DND-41 (cell line): ENCODE results near the gene NFKBIE.

Source experiments
- ATAC-seq: fragments of 200-7000 bp; cut with Tn5 transposase; 3 replicates; pipeline ENCODE4 v1.9.1; 2021; ENCODE audit warnings: low read depth; ENCODE audit not compliant: insufficient read depth
- DNase-seq: peaks from one replicate; pipeline ENCODE4 v3.0.0-alpha.2; 2020
- H2AFZ ChIP-seq: 2 replicates; pipeline ENCODE4 v1.6.0; 2012; ENCODE audit warnings: low read depth, low read length
- H3K27ac ChIP-seq: 2 replicates; pipeline ENCODE4 v1.5.1; 2012; ENCODE audit warnings: low read length, inconsistent platforms
- H3K27me3 ChIP-seq: fragments of 200-600 bp; sonication (generic); 2 replicates; pipeline ENCODE4 v1.6.0; 2012; ENCODE audit warnings: low read length, mild to moderate bottlenecking, inconsistent platforms; ENCODE audit not compliant: insufficient read depth, poor library complexity
- H3K36me3 ChIP-seq: 2 replicates; pipeline ENCODE4 v1.5.1; 2012; ENCODE audit warnings: low read length, inconsistent platforms; ENCODE audit not compliant: insufficient read depth
- H3K4me1 ChIP-seq: 2 replicates; pipeline ENCODE4 v1.5.1; 2012; ENCODE audit warnings: mild to moderate bottlenecking, low read length; ENCODE audit not compliant: insufficient read depth
- H3K4me2 ChIP-seq: 2 replicates; pipeline ENCODE4 v1.6.0; 2012; ENCODE audit warnings: mild to moderate bottlenecking, moderate library complexity, low read length, inconsistent platforms; ENCODE audit not compliant: insufficient read depth
- H3K4me3 ChIP-seq, 2 experiments: fragments of 200-600 bp in 1 of 2; shearing (Covaris generic) in 1 of 2; 2 replicates each; pipeline ENCODE4 v1.5.1; 2012 to 2016; ENCODE audit warnings: inconsistent platforms in 2 of 2, low read length in 2 of 2, mild to moderate bottlenecking in 2 of 2, low read depth in 1 of 2, moderate library complexity in 1 of 2
- H3K79me2 ChIP-seq: 2 replicates; pipeline ENCODE4 v1.6.0; 2012; ENCODE audit warnings: low read length, inconsistent platforms; ENCODE audit not compliant: insufficient read depth
- H3K9ac ChIP-seq: 2 replicates; pipeline ENCODE4 v1.6.0; 2012; ENCODE audit warnings: low read depth, mild to moderate bottlenecking, inconsistent platforms, low read length, moderate library complexity
- H3K9me3 ChIP-seq: 2 replicates; pipeline ENCODE4 v1.5.1; 2012; ENCODE audit warnings: low read length, moderate library complexity, mild to moderate bottlenecking, inconsistent platforms; ENCODE audit not compliant: insufficient read depth, severe bottlenecking
- H4K20me1 ChIP-seq: 2 replicates; pipeline ENCODE4 v1.6.0; 2012; ENCODE audit warnings: low read length; ENCODE audit not compliant: insufficient read depth
- EZH2 ChIP-seq: IDR thresholded peaks from 3 replicates; pipeline ENCODE4 v1.6.1; 2012; ENCODE audit warnings: borderline replicate concordance, low read depth, mild to moderate bottlenecking, moderate library complexity, low read length, inconsistent platforms; ENCODE audit not compliant: severe bottlenecking
- TF ChIP-seq, protein P1 (sequence below): IDR thresholded peaks from 2 replicates; pipeline ENCODE4 v1.5.1; 2012; ENCODE audit warnings: borderline replicate concordance, low read length, moderate library complexity, mild to moderate bottlenecking; ENCODE audit not compliant: poor library complexity, severe bottlenecking; ENCODE audit errors: extremely low read depth

Gene NFKBIE

DNA sequence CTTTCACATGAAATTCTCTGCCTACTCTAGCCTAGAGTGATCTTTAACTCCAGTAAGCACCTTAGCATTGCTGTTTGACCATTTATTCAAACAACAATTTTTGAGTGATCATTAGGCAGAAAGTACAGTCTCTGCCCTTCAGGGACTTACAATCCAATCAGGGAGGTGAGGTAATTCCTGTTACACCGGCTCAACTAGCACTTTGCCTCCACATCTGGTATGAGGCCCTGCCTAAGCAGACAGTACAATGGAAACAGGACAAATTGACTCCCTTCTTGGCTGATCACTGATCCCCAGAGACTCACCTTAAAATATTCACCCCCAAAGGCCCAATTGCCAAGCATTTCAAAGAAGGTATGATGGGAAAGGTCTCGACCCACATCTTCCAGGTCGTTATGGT lies 46.4 kb upstream of the NFKBIE start:
- H3K36me3 ChIP-seq: peaks cover 49% of the 10 kb centered on the region
- no peaks in the 10 kb centered on the region for H3K27me3 ChIP-seq
- no peaks in the 10 kb centered on the region for H3K9me3 ChIP-seq
- peaks cover 27% of the 10 kb centered on the region for H3K4me1 ChIP-seq
- peak overlapping the region in 1 of 2 experiments; percentile 80; a peak in 3 of 4 replicates for H3K4me3 ChIP-seq
- DNase-seq: no peak
- peak overlapping the region; percentile 83 for H3K9ac ChIP-seq
- H3K79me2 ChIP-seq: peaks cover 20% of the 10 kb centered on the region
- ATAC-seq: no peak
- peak overlapping the region; percentile 87 for H3K4me2 ChIP-seq
- no peak overlapping the region for H3K27ac ChIP-seq
- no peak overlapping the region for H2AFZ ChIP-seq
- no peaks in the 10 kb centered on the region for H4K20me1 ChIP-seq
- TF ChIP-seq EZH2: no peak
- TF ChIP-seq, protein P1, sequence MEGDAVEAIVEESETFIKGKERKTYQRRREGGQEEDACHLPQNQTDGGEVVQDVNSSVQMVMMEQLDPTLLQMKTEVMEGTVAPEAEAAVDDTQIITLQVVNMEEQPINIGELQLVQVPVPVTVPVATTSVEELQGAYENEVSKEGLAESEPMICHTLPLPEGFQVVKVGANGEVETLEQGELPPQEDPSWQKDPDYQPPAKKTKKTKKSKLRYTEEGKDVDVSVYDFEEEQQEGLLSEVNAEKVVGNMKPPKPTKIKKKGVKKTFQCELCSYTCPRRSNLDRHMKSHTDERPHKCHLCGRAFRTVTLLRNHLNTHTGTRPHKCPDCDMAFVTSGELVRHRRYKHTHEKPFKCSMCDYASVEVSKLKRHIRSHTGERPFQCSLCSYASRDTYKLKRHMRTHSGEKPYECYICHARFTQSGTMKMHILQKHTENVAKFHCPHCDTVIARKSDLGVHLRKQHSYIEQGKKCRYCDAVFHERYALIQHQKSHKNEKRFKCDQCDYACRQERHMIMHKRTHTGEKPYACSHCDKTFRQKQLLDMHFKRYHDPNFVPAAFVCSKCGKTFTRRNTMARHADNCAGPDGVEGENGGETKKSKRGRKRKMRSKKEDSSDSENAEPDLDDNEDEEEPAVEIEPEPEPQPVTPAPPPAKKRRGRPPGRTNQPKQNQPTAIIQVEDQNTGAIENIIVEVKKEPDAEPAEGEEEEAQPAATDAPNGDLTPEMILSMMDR: no peak

DNA sequence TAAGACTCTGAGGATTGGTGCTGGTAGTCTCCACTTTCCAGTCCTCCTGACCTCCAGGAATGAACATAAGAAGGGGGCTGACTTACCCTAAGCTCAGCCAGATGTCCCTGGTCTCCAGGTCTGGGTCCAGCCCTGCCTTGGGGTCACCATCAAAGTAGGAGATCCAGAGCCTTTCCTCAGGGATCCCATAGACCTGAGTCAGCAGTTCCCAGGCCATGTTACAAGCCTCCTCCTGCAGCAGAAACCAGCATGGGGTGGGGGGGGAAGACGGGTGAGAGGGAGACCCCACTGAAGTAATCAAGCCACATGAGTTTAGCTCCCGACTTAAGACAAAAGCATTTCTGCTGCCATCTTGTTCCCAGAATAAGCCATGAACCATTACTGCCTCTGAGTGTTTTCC lies 46.0 kb upstream of the NFKBIE start:
- TF ChIP-seq, protein P1: no peak
- Histone ChIP-seq H3K79me2 (peaks cover 20% of the 10 kb centered on the region), H3K4me2 (peak overlapping the region; percentile 87), H4K20me1 (no peaks in the 10 kb centered on the region), H3K9ac (no peak overlapping the region), H2AFZ (no peak overlapping the region), H3K4me1 (peaks cover 27% of the 10 kb centered on the region), H3K27me3 (no peaks in the 10 kb centered on the region), H3K9me3 (no peaks in the 10 kb centered on the region), H3K4me3 (no peak overlapping the region), H3K27ac (no peak overlapping the region), H3K36me3 (peaks cover 54% of the 10 kb centered on the region)
- DNase-seq (no peak), ATAC-seq (no peak)

DNA sequence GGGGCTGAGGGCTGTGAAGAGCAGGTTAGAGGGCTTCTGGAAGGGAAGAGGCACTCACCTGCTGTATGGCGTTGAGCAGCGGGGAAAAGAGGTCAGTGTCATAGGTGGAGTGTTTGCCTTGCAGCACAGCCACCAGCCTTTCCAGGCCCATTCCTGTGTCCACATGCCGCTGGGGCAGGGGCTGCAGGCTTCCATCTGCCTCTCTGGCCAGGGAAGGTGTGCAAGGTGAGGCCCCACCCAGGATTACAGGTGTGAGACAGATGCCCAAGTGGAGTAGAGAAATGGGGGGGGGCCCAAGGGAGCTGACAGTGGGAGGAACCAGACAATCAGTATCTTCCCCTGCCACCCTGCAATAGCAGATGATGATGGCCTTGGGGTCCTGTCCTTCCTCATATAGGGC lies 44.9 kb upstream of the NFKBIE start:
- Histone ChIP-seq H3K27ac (no peak overlapping the region), H3K4me1 (peaks cover 27% of the 10 kb centered on the region), H3K9ac (no peak overlapping the region), H3K9me3 (no peaks in the 10 kb centered on the region), H2AFZ (no peak overlapping the region), H3K36me3 (peaks cover 64% of the 10 kb centered on the region), H3K79me2 (peaks cover 20% of the 10 kb centered on the region), H3K27me3 (no peaks in the 10 kb centered on the region), H3K4me2 (no peak overlapping the region), H3K4me3 (no peak overlapping the region), H4K20me1 (no peaks in the 10 kb centered on the region)
- ATAC-seq (no peak), DNase-seq (no peak)
- no peak for TF ChIP-seq EZH2
- TF ChIP-seq, protein P1: no peak

DNA sequence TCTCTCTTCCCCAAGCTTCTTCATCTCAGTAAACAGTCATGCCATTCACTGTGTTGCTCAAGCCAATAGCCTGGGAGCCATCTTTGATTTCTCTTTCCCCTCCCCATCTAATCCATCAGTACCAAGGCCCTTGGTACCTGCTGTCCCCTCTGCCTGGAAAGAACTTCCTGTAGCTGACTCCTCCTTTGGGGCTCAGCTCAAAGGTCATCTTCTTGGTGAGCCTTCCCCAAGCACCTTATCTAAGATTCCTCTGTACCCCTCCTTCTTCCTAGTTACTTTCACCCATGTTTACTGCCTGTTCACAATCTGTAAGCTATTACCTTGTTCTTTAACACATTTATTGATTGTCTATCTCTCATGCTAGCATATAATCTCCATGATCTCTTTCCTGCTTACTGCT lies 44.3 kb upstream of the NFKBIE start:
- no peak overlapping the region for H3K27ac ChIP-seq
- peaks cover 27% of the 10 kb centered on the region for H3K4me1 ChIP-seq
- TF ChIP-seq, protein P1: no peak
- no peak for TF ChIP-seq EZH2
- DNase-seq (no peak), ATAC-seq (no peak)
- H2AFZ ChIP-seq: no peak overlapping the region
- peaks cover under 1% of the 10 kb centered on the region; the same call in 1 of the 2 replicates for H4K20me1 ChIP-seq
- H3K4me2 ChIP-seq: no peak overlapping the region
- no peaks in the 10 kb centered on the region for H3K27me3 ChIP-seq
- H3K79me2 ChIP-seq: peaks cover 20% of the 10 kb centered on the region
- H3K9ac ChIP-seq: no peak overlapping the region
- no peaks in the 10 kb centered on the region for H3K9me3 ChIP-seq
- H3K4me3 ChIP-seq: no peak overlapping the region
- H3K36me3 ChIP-seq: peaks cover 71% of the 10 kb centered on the region
